Sciatic nerve (tissue), 2 donors: ENCODE measurements around the gene NEK1. TPM values are rescaled to one million over a fixed set of nuclear protein-coding genes. Genes with fewer than 3 reads are reported as not detected.
"Not testable (repeated sequence)": the region's sequence is repeated elsewhere in the genome, so short reads cannot be mapped to it uniquely, and the experiment has no call there.

Experiments
- ATAC-seq: fragments of 200-7000 bp; cut with Tn5 transposase; one replicate; pipeline ENCODE4 v1.9.1; 2020; ENCODE audit warnings: mild to moderate bottlenecking, moderate library complexity
- DNase-seq: peaks from one replicate; pipeline ENCODE4 v3.0.0-alpha.2; 2020; ENCODE audit warnings: low spot score
- intact Hi-C: fragments of 100-400 bp; cut with DNase I; formaldehyde crosslinking; loops from one replicate; pipeline ENCODE4 v1.14.2; 2022
- total RNA-seq: library from RNA; stranded (reverse); fragmentation: NEBNext Ultra II Directional; extraction: Animal tissue kit (Norgen Biotek cat#: 25700); gene quantifications from one replicate; pipeline ENCODE4 v1.2.1, GENCODE V29; 2021
- donor health status: DM: no; HTN: no; CAD: no.
- donor health status: DM: no; HTN: no; CAD: no.

Gene NEK1
- total RNA-seq, 1 donor from 2014 or later: 128 TPM

GRCh38 chr4:169546548-169546947 is 65.8 kb downstream of the NEK1 start:
- DNase-seq, intact Hi-C loops, ATAC-seq: not testable (repeated sequence)

- DNase-seq (no peak), ATAC-seq (no peak)
- intact Hi-C loops: no loop called here
Measured at GRCh38 chr4:169540774-169541173, 71.6 kb downstream of the NEK1 start.

- intact Hi-C loops: no loop called here
- ATAC-seq (no peak), DNase-seq (no peak)
Measured at GRCh38 chr4:169530048-169530447, 82.3 kb downstream of the NEK1 start.

- DNase-seq: no peak
- no peak for ATAC-seq
- intact Hi-C loops: no loop called here
Measured at GRCh38 chr4:169523796-169524195, 88.6 kb downstream of the NEK1 start.

DNA sequence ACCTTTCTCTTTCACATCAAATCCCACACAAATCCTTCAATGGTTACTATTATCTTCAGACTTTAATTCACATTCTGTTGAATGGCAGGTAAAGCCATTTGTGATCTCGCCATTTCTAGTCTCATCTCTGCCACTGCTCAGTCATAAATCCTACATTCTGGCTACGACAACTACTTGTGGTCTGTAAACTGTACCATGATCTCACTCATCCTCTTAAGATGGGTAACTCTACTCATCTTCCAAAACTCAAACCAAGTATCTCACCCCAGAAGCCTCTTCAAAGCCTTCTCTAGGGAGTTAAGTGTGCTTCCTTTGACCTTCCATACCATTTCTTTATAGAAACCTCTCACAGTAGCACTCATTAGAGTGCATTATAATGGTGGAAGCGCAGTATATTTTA is 101.8 kb downstream of the NEK1 start:
- intact Hi-C loops: no loop called here
- no peak for ATAC-seq
- no peak for DNase-seq

DNA sequence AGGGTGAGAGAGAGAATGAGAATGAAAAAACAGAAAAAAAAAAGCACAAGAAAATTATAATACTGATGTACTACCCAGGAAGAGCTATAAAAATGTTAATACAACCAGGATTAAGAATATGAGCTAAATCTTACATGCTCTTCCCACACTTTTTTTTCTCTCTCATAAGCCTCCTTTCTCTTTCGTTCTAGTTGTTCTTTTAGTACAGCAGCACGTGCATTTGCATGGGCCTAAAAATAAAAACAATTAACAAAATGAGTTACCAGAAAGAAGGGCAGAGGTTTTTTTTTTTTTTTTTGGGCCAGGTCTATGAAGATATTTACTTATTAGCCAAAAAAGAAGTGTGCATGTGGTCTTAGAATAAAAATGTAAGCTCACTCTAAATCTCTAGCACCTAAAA is 105.5 kb downstream of the NEK1 start:
- intact Hi-C loops: no loop called here
- ATAC-seq (no peak), DNase-seq (no peak)

DNA sequence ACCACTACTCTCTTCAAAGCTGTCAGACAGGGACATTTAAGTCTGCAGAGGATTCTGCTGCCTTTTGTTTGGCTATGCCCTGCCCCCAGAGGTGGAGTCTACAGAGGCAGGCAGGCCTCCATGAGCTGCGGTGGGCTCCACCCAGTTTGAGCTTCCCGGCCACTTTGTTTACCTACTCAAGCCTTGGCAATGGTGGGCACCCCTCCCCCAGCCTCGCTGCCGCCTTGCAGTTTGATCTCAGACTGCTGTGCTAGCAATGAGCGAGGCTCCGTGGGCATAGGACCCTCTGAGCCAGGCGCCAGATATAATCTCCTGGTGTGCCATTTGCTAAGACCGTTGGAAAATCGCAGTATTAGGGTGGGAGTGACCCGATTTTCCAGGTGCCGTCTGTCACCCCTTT is 112.5 kb downstream of the NEK1 start:
- ATAC-seq, intact Hi-C loops, DNase-seq: not testable (repeated sequence)

DNA sequence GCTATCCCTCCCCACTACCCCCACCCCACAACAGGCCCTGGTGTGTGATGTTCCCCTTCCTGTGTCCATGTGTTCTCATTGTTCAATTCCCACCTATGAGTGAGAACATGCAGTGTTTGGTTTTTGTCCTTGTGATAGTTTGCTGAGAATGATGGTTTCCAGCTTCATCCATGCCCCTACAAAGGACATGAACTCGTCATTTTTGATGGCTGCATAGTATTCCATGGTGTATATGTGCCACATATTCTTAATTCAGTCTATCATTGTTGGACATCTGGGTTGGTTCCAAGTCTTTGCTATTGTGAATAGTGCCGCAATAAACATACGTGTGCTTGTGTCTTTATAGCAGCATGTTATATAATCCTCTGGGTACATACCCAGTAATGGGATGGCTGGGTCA is 118.1 kb downstream of the NEK1 start:
- intact Hi-C loops, ATAC-seq, DNase-seq: not testable (repeated sequence)

GRCh38 chr4:169493164-169493524 is 119.2 kb downstream of the NEK1 start:
- DNase-seq: no peak
- intact Hi-C loops: no loop called here
- no peak for ATAC-seq

- no peak for ATAC-seq
- intact Hi-C loops: no loop called here
Measured at GRCh38 chr4:169492436-169493163, 119.8 kb downstream of the NEK1 start.

DNA sequence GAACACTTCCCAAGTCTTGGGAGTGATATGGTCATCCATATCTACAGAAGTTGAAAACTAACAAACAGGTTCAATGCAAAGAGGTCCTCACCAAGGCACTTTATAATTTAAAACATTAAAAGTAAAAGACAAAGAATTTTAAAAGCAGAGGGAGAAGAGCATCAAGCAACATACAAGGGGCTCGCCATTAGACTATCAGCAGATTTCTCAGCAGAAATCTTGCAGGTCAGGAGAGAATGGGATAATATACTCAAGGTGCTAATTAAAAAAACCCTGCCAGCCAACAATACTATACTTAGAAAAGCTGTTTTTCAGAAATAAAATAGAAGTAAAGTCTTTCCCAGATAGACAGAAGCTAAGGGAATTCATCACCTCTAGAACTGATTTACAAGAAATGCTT is 121.2 kb downstream of the NEK1 start:
- DNase-seq (no peak), ATAC-seq (no peak)
- intact Hi-C loops: no loop called here

More at GRCh38 chr4:169492436-169493163, 119.8 kb downstream of the NEK1 start:
- DNase-seq: no peak

DNA sequence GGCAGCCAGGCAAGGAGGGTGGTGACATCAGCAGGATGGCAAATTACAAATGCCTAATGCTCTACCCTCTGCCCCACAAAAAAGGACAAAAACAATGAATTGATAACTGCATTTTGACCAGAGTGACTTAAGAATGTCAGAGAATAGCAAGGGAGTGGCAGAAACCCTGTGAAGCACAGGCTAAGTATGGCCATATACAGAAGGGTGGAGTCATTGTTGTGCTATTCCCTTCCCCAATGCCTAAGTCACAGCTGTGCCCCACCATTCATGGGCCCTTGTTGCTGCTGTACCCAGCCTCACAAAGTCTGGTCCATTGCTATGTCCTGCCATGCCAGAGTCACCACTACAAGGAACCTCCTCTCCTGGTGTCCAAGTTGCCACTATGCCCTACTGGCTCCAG is 123.1 kb downstream of the NEK1 start:
- intact Hi-C loops: loop anchor here (10.0 kb wide), 1 partner anchor 465 kb away; no protein-coding TSS in a partner anchor
- no peak for DNase-seq
- ATAC-seq: no peak

- ATAC-seq (no peak), DNase-seq (no peak)
- intact Hi-C loops: loop anchor here (10.0 kb wide), 1 partner anchor 461 kb away; no protein-coding TSS in a partner anchor
Measured at GRCh38 chr4:169485791-169486742, 126.3 kb downstream of the NEK1 start.

- DNase-seq (no peak), ATAC-seq (no peak)
- intact Hi-C loops: loop anchor here (10.0 kb wide), 1 partner anchor 460 kb away; no protein-coding TSS in a partner anchor
Measured at GRCh38 chr4:169485086-169485485, 127.3 kb downstream of the NEK1 start.

- intact Hi-C loops: loop anchor here (10.0 kb wide), 1 partner anchor 460 kb away; no protein-coding TSS in a partner anchor
- ATAC-seq: no peak
- no peak for DNase-seq
Measured at GRCh38 chr4:169484485-169484884, 127.9 kb downstream of the NEK1 start.

DNA sequence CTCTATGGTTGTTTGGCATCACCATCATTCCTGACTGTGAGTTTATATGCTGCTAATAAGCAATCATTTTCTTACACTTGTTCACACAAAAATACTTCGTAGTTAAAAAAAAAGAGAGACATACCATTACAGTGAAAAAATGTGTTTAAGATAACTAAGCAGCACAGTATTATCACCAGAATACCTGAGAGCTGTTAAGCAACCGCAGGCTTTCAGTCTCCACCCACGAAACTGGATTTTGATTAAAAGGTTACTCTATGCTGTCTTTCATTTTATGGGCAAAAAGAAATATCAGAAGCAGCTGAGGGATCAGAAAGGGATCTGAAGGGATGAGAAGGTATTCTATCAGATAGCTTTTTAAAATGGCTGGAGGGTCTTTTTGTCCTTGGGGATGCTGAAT is 148.3 kb downstream of the NEK1 start:
- DNase-seq (no peak), ATAC-seq (no peak)
- intact Hi-C loops: no loop called here

DNA sequence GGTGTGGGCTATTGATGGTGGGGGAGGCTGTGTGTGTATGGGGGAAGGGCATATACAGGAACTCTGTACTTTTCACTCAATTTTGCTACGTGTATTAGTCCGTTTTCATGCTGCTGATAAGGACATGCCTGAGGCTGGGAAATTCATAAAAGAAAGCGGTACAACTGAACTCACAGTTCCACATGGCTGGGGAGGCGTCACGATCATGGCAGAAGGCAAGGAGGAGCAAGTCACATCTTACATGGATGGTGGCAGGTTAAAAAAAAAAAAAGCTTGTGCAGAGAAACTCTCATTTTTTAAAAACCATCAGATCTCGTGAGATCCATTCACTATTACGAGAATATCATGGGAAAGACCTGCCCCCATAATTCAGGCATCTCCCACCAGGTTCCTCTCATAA is 152.3 kb downstream of the NEK1 start:
- DNase-seq (no peak), ATAC-seq (no peak)
- intact Hi-C loops: no loop called here

GRCh38 chr4:169458575-169458974 is 153.8 kb downstream of the NEK1 start:
- intact Hi-C loops: no loop called here
- ATAC-seq (no peak), DNase-seq (no peak)

GRCh38 chr4:169452644-169453043 is 159.7 kb downstream of the NEK1 start:
- intact Hi-C loops, DNase-seq, ATAC-seq: not testable (repeated sequence)

DNA sequence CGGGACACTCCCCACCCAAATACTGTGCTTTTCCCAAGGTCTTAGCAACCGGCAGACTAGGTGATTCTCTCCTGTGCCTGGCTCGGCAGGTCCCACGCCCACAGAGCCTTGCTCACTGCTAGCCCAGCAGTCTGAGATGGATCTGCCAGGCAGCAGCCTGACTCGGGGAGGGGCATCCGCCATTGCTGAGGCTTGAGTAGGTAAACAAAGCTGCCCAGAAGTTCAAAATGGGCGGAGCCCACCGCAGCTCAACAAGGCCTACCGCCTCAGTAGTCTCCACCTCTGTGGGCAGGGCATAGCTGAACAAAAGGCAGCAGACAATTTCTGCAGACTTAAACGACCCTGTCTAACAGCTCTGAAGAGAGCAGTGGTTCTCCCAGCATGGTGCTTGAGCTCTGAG is 163.4 kb downstream of the NEK1 start:
- intact Hi-C loops, DNase-seq, ATAC-seq: not testable (repeated sequence)
